Common myeloid progenitor, CD34-positive (primary cell): ENCODE results near the gene CCDC194.

ENCODE experiments used
- CTCF ChIA-PET: fragments of 350-600 bp; sonication (Branson Sonifier 250); formaldehyde crosslinking; loops from one replicate; lab custom pipeline; 2021; ENCODE audit warnings: antibody characterized with exemption; lab: Charles Lee
- POLR2A ChIA-PET: fragments of 350-600 bp; sonication (Branson Sonifier 250); formaldehyde crosslinking; loops from one replicate; lab custom pipeline; 2021; ENCODE audit warnings: antibody characterized with exemption; lab: Charles Lee
- DNase-seq, 3 donors: peaks; one replicate each; pipeline versions ENCODE4 v3.0.0 to v3.0.0-alpha.2; 2013
- H3K27ac ChIP-seq, 2 experiments: 1 replicate in 1 of 2; 2 replicates in 1 of 2; pipeline ENCODE4 v1.7.0; 2013; ENCODE audit warnings: inconsistent platforms in 2 of 2, low read length in 2 of 2, mild to moderate bottlenecking in 2 of 2, low read depth in 1 of 2, moderate library complexity in 1 of 2; ENCODE audit not compliant: severe bottlenecking in 2 of 2, insufficient read depth in 1 of 2, poor library complexity in 1 of 2
- H3K27me3 ChIP-seq, 5 experiments: replicated peaks in 2 of 5; 1 replicate in 3 of 5; 2 replicates in 2 of 5; pipeline versions ENCODE4 v1.6.1 to v1.7.0; 2013; ENCODE audit warnings: low read length in 4 of 5, mild to moderate bottlenecking in 2 of 5, moderate library complexity in 2 of 5, inconsistent platforms in 1 of 5; ENCODE audit not compliant: insufficient read depth in 5 of 5, control insufficient read depth in 4 of 5
- H3K36me3 ChIP-seq, 4 experiments: 1 replicate in 2 of 4; 2 replicates in 2 of 4; pipeline versions ENCODE4 v1.6.1 to v1.7.0; 2013; ENCODE audit warnings: low read length in 3 of 4, control low read depth in 1 of 4, mild to moderate bottlenecking in 1 of 4; ENCODE audit not compliant: control insufficient read depth in 4 of 4, insufficient read depth in 4 of 4
- H3K4me1 ChIP-seq, 4 experiments: 1 replicate in 3 of 4; 2 replicates in 1 of 4; pipeline versions ENCODE4 v1.6.1 to v1.7.1; 2013; ENCODE audit warnings: low read length in 3 of 4, mild to moderate bottlenecking in 3 of 4, control low read depth in 1 of 4, inconsistent platforms in 1 of 4, moderate library complexity in 1 of 4; ENCODE audit not compliant: control insufficient read depth in 4 of 4, insufficient read depth in 4 of 4; ENCODE audit errors: control extremely low read depth in 1 of 4
- H3K4me3 ChIP-seq, 7 experiments: 1 replicate in 4 of 7; 2 replicates in 3 of 7; pipeline versions ENCODE4 v1.5.1 to v1.7.0; 2013; ENCODE audit warnings: mild to moderate bottlenecking in 7 of 7, low read length in 6 of 7, moderate library complexity in 6 of 7, inconsistent platforms in 2 of 7, low read depth in 2 of 7, control low read depth in 1 of 7; ENCODE audit not compliant: insufficient read depth in 4 of 7, control insufficient read depth in 1 of 7; ENCODE audit errors: extremely low read depth in 1 of 7
- H3K9me3 ChIP-seq, 5 experiments: 1 replicate in 4 of 5; 2 replicates in 1 of 5; pipeline versions ENCODE4 v1.6.1 to v1.7.1; 2013; ENCODE audit warnings: low read length in 4 of 5, mild to moderate bottlenecking in 2 of 5, inconsistent platforms in 1 of 5, low read depth in 1 of 5, moderate library complexity in 1 of 5; ENCODE audit not compliant: control insufficient read depth in 4 of 5, insufficient read depth in 2 of 5; ENCODE audit errors: control extremely low read depth in 1 of 5
- WGBS: methylation state at CpG from one replicate; pipeline ENCODE4 v1.1.5; 2013; ENCODE audit not compliant: insufficient coverage; 5-methylcytosine and 5-hydroxymethylcytosine counted together

The CCDC194 gene

DNA sequence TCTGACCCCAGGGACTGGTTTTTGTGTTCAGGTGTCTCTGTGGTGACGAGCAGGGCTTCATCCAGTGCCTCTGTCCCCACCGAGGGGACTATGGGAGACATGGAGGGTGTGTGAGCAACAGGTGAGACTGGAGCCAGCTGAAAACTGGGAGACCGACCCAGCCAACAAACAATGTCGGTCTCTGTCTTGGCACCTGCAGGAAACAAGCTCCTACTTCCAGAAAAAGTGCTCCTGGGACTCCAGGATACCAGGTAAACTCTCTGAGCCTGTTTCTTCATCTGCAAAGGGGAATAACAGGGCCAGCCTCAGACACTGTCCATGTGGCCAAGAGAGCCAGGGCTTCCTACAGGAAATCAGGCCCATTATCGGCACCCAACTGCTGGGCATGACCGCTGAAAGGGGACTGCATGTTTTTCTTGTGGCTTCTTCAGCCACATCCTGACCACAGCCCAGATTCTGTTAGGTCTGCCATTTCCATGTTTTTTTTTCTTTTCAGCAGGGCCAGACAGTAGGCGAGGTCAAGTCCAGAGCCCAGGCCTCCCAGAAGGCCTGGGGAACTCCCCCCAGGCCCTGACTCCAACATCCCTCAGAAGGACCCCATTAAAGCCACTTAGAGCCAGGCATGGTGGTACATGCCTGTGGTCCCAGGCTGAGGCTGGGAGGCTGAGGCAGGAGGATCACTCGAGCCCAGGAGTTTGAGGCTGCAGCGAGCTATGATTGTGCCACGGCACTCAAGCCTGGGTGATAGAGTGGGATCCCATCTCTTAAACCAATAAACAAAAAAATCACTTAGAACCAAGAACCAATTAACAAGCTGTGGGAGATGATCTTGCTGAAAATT lies 12.3 kb upstream of the CCDC194 start:
- peak overlapping the region; percentile 64 to 81 for H3K27ac ChIP-seq
- POLR2A ChIA-PET = interaction anchor here (0.6 to 3.1 kb wide), 2 partner anchors 13 to 316 kb away, joined by 3 to 13 read pairs; partner anchors contain the start of gene MVB12A
- DNase-seq = peak; percentile 54 to 86 (median 73)
- peaks cover 0 to 14% (median 5%) of the 10 kb centered on the region in 4 experiments for H3K36me3 ChIP-seq
- no peaks in the 10 kb centered on the region for H3K27me3 ChIP-seq
- H3K9me3 ChIP-seq = no peaks in the 10 kb centered on the region
- CTCF ChIA-PET = interaction anchor here (0.9 to 2.6 kb wide), 8 partner anchors 11 to 59 kb away, joined by 3 to 17 read pairs (median 4); partner anchors contain the start of genes CCDC194 and MVB12A
- H3K4me1 ChIP-seq = peaks cover 11 to 49% (median 40%) of the 10 kb centered on the region in 4 experiments
- WGBS = 2% methylated on average over 6 of the region's 10 CpGs
- H3K4me3 ChIP-seq = peak overlapping the region in 6 of 7 experiments; percentile 63 to 79 (median 74)

DNA sequence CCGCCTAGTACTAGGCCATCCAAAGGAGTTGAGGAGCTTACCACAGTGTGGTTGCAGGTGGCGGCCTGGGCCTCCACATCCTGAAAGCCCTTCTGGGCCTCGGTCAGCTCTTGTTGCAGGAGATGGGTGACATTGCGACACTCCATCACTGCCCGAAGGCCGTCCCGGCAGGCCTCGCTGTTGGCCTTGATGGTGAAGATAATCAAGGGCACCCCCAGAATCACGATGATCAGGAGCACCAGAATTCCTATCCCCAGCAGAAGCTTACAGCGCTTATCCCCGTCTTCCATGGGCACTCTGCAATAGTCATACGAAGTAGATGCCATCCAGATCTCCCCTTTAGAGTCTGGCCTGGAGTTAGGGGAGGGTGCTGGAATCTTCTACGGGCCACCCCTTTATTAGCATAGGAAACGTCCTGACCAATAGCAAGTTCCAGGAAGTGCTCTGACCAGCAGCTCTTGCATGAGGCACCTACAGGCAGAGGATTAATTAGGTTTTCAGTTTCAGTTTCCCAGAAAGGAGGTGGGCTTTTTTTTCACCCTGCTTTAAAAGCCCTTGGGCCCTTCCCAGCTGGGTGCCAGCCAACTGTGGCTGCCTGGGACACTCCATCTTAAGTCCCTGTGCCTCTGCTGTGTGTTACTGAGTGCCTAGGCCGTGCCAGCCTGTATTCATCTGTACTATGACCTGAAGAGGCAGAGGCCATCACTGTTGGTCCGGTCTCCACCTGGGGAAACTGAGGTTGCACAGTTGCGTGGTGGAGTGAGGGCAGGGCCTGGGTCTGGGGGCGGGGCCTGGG lies 11.5 kb upstream of the CCDC194 start, which contains the start of gene BST2:
Gene BST2 (minus strand): TSS at position 381 of the 796 bp plus-strand sequence. CDS start 55 bp downstream, at position 326.
- WGBS = 9% methylated on average over 13 of the region's 18 CpGs
- Histone ChIP-seq H3K27ac (peak within 1 kb of the TSS; percentile 64 to 81), H3K4me3 (peak within 1 kb of the TSS; percentile 18 to 79 (median 73)), H3K36me3 (peaks cover 0 to 14% (median 8%) of the 10 kb centered on the region in 4 experiments), H3K9me3 (no peaks in the 10 kb centered on the region), H3K4me1 (peaks cover 11 to 49% (median 40%) of the 10 kb centered on the region in 4 experiments), H3K27me3 (no peaks in the 10 kb centered on the region)
- peak; percentile 85 to 92 (median 91) for DNase-seq
- ChIA-PET POLR2A (interaction anchor here (0.6 to 3.1 kb wide), 3 partner anchors 14 to 317 kb away, joined by 3 to 13 read pairs (median 3); partner anchors contain the start of gene MVB12A), CTCF (interaction anchor here (0.5 to 2.6 kb wide), 13 partner anchors 8 to 729 kb away, joined by 3 to 17 read pairs (median 3); partner anchors contain the start of genes CCDC194, MVB12A and RPL18A)

DNA sequence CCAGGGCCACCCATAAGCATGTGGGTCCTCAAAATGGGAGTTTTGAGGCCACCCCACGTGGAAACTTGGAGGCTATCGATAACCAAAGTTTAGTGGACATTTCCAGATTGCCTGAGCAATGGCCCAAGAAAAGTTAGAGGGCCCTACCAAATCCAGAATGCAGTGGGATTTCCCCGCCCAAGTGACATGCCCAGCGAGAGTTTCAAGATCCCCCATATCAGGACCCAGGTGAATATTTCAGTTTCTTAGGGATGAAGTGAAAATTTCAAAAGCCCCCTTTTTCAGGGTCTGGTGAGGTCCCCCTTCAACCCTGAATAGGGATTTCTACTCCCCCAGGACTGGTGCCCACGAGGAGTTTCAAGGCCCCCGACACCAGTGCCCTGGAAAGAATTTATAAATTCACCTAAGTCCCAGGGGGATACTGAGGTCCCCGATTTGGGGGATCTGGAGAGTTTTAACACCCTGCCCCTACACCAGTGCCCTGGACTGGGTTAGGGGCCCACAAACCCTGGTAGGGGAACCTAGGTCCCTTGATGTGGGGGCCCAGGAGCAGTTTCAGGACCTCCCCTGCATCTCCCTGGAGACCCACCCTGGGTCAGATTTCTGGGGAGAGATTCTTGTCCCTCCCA lies 10.7 kb upstream of the CCDC194 start:
- Histone ChIP-seq H3K27ac (peak overlapping the region; percentile 64 to 81), H3K4me3 (peak overlapping the region; percentile 18 to 79 (median 73)), H3K9me3 (no peaks in the 10 kb centered on the region), H3K27me3 (no peaks in the 10 kb centered on the region), H3K36me3 (peaks cover 0 to 14% (median 8%) of the 10 kb centered on the region in 4 experiments), H3K4me1 (peaks cover 11 to 49% (median 40%) of the 10 kb centered on the region in 4 experiments)
- POLR2A ChIA-PET = interaction anchor here (0.7 to 3.1 kb wide), 2 partner anchors 15 to 148 kb away, joined by 3 to 13 read pairs; partner anchors contain the start of gene MVB12A
- no peak for DNase-seq
- 25% methylated on average over 7 of the region's 7 CpGs for WGBS
- CTCF ChIA-PET = interaction anchor here (0.6 to 2.6 kb wide), 10 partner anchors 9 to 455 kb away, joined by 3 to 17 read pairs (median 4); partner anchors contain the start of genes CCDC194, MVB12A and RPL18A

DNA sequence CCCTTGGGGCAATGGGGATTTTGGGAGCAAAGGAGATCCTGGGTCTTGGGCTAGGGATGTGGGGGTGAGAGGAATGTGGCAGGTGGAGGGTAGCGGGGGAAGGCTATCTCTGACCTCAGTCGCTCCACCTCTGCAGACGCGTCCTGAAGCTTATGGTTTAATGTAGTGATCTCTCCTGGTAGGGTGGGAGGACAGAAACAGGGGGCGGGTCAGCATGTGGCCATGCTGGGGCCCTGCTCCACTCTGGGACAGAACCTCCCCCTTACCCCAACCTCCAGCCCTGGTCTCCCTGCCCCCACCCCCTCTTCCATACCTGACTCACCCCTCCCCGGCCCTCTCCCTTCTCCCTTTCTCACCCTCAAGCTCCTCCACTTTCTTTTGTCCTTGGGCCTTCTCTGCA lies 10.0 kb upstream of the CCDC194 start:
- CTCF ChIA-PET = interaction anchor here (1.1 to 1.4 kb wide), 3 partner anchors 9 to 68 kb away, joined by 3 read pairs; no protein-coding TSS in a partner anchor
- H3K27ac ChIP-seq = peak overlapping the region in 1 of 2 experiments; percentile 81

DNA sequence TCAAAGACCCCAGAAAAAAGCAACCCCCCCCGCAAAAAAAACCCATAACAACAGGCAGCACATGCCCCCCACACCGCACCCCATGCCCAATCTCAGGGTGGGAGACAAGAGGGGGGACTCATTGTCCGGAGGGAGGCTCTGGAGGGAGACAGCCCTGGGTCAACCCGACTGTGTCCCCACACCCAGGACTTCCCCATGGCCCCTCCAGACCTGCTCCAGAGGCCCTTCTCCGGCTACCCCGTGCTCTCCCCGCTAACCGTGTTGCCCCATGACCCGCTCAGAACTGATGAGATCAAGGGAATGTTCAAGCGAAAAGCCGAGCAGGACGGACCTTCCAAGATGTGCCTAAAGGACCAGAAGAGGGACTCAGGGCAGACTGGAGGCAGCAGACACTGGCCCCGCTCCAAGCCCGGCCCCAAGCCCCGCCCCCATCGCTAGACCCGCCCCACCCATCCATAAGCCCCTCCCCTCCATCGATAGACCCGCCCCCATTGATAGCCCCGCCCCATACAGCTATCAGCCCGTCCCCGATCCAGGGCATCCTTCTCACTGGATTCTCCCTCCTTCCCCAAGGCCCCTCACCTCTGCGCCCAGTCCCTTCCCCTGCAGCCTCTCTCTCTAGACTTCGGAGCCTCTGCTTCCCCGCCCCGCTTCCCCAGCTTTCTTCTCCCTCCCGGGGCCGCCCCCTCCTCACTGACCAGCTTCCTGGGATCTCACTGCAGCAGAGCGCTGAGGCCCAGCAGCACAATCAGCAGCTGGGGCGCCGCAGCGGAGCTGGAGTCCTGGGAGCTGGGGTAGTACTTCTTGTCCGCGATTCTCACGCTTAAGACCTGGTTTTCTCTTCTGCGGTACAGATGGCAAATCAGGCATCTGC lies 9.2 kb upstream of the CCDC194 start:
- DNase-seq = peak in 1 of 3 donors; percentile 47
- 56% methylated on average over 21 of the region's 36 CpGs for WGBS
- Histone ChIP-seq H3K27me3 (no peaks in the 10 kb centered on the region), H3K36me3 (peaks cover 0 to 18% (median 12%) of the 10 kb centered on the region in 4 experiments), H3K4me3 (peak overlapping the region in 5 of 7 experiments; percentile 38 to 79 (median 73)), H3K4me1 (peaks cover 11 to 54% (median 43%) of the 10 kb centered on the region in 4 experiments), H3K27ac (peak overlapping the region in 1 of 2 experiments; percentile 81), H3K9me3 (no peaks in the 10 kb centered on the region)
- ChIA-PET CTCF (interaction anchor here (1.0 to 1.2 kb wide), 3 partner anchors 11 to 69 kb away, joined by 3 to 4 read pairs (median 3); no protein-coding TSS in a partner anchor), POLR2A (interaction anchor here (0.5 to 0.6 kb wide), 3 partner anchors 10 to 527 kb away, joined by 3 to 4 read pairs (median 3); no protein-coding TSS in a partner anchor)

More for the DNA sequence above, 10.0 kb upstream of the CCDC194 start:
- POLR2A ChIA-PET = interaction anchor here (0.6 kb wide), 2 partner anchors 9 to 56 kb away, joined by 3 to 4 read pairs; no protein-coding TSS in a partner anchor
- no peak for DNase-seq
- H3K27me3 ChIP-seq = no peaks in the 10 kb centered on the region
- WGBS = 40% methylated on average over 2 of the region's 6 CpGs
- no peaks in the 10 kb centered on the region for H3K9me3 ChIP-seq
- H3K36me3 ChIP-seq = peaks cover 0 to 14% (median 8%) of the 10 kb centered on the region in 4 experiments
- H3K4me3 ChIP-seq = peak overlapping the region; percentile 16 to 79 (median 73)
- peaks cover 11 to 52% (median 42%) of the 10 kb centered on the region in 4 experiments for H3K4me1 ChIP-seq
